ENCODE results near the gene FAM120B.

GRCh38 chr6:170365593-170365992 lies 59.0 kb downstream of the FAM120B start:
- no peak for TF ChIP-seq CTCF (IDR thresholded peaks at IDR 0.05)
- TF ChIP-seq EZH2 (IDR thresholded peaks at IDR 0.05) = no peak
